ENCODE measurements around the gene MICU2.

Gene MICU2

DNA sequence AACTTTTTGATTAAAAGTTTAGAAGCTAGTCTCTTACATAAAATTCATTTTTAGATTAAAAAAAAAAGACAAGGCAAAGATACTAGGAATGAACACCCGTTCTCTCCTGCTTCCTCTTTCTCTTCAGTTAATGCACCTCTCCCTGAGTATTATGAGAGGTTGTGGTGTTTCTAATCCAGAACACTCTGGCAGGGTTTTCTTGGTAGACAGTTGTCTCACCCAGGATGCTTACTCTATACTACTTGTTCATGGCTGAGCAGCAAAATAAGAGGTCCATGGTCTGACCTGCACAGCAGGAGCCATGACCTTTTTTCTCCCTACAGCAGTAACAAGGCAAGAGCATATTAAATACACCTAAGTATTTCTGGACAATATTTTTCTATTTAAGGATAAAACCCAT, 62.0 kb downstream of the MICU2 start:
- H3K4me1 Mint-ChIP-seq = peaks cover 13% of the 10 kb centered on the region
- no peak overlapping the region for H3K4me3 Mint-ChIP-seq
- no peak overlapping the region for H3K27ac Mint-ChIP-seq
- no peaks in the 10 kb centered on the region for H3K27me3 Mint-ChIP-seq
- peaks cover 0 to 5% of the 10 kb centered on the region in 2 donors for H3K9me3 Mint-ChIP-seq
- DNase-seq = no peak
- no peak for ATAC-seq

- DNase-seq = no peak
- no peaks in the 10 kb centered on the region for H3K27me3 Mint-ChIP-seq
- peaks cover 0 to 5% of the 10 kb centered on the region in 2 donors for H3K9me3 Mint-ChIP-seq
- H3K27ac Mint-ChIP-seq = no peak overlapping the region
- ATAC-seq = no peak
- no peak overlapping the region for H3K4me3 Mint-ChIP-seq
- H3K4me1 Mint-ChIP-seq = peaks cover 15% of the 10 kb centered on the region
Measured at GRCh38 chr13:21541271-21541670, 62.7 kb downstream of the MICU2 start.

- H3K27me3 Mint-ChIP-seq = no peaks in the 10 kb centered on the region
- DNase-seq (no peak), ATAC-seq (no peak)
- peaks cover 0 to 5% of the 10 kb centered on the region in 2 donors for H3K9me3 Mint-ChIP-seq
- no peak overlapping the region for H3K4me3 Mint-ChIP-seq
- peak overlapping the region in 1 of 2 donors; percentile 22 for H3K27ac Mint-ChIP-seq
- H3K4me1 Mint-ChIP-seq = peaks cover 15% of the 10 kb centered on the region
Measured at GRCh38 chr13:21539687-21540086, 64.3 kb downstream of the MICU2 start.

- H3K4me1 Mint-ChIP-seq = peaks cover 11% of the 10 kb centered on the region
- peaks cover 0 to 5% of the 10 kb centered on the region in 2 donors for H3K9me3 Mint-ChIP-seq
- ATAC-seq = no peak
- no peak overlapping the region for H3K27ac Mint-ChIP-seq
- no peak for DNase-seq
- no peaks in the 10 kb centered on the region for H3K27me3 Mint-ChIP-seq
- no peak overlapping the region for H3K4me3 Mint-ChIP-seq
Measured at GRCh38 chr13:21538753-21539152, 65.2 kb downstream of the MICU2 start.

DNA sequence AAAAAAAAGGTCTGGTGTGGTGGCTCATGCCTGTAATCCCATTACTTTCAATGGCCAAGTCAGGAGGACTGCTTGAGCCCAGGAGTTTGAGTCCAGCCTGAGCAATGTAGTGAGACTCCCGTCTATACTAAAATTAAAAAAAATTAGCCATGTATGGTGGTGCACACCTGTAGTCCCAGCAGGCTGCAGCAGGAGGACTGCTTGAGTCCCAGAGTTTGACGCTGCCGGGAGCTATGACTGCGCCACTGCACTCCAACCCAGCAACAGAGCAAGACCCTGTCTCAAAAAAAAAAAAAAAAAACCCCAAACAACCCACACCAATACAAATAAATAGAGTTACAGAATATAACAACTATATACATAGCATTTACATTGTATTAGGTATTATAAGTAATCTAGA, 65.7 kb downstream of the MICU2 start:
- Mint-ChIP-seq H3K4me3 (no peak overlapping the region), H3K4me1 (peaks cover 6% of the 10 kb centered on the region), H3K27ac (no peak overlapping the region), H3K27me3 (no peaks in the 10 kb centered on the region), H3K9me3 (peaks cover 0 to 5% of the 10 kb centered on the region in 2 donors)
- no peak for ATAC-seq
- DNase-seq = no peak

DNA sequence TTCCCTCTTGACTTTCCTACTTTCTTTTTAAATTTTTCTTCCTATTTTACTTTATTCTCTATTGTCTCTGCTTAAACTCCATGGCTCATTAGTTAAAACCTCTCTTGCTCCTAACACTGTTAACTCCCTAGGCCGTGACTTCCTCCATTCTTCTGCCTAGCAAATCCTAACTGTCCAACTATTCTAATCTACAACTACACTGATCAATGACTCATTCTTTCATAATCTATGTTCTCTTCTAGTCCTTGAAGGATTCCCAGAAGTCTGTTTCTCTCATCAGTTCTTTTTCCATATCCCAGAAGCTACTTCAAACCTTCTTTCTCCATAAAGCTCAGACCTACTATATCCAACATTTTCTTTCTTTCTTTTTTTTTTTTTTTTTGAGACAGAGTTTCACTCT, 66.9 kb downstream of the MICU2 start:
- Mint-ChIP-seq H3K4me1 (peaks cover 14% of the 10 kb centered on the region), H3K9me3 (peaks cover 0 to 5% of the 10 kb centered on the region in 2 donors), H3K27ac (no peak overlapping the region), H3K27me3 (no peaks in the 10 kb centered on the region), H3K4me3 (no peak overlapping the region)
- no peak for DNase-seq
- ATAC-seq = no peak

- no peak for DNase-seq
- no peak for ATAC-seq
- no peak overlapping the region for H3K4me3 Mint-ChIP-seq
- H3K27ac Mint-ChIP-seq = no peak overlapping the region
- no peaks in the 10 kb centered on the region for H3K27me3 Mint-ChIP-seq
- H3K9me3 Mint-ChIP-seq = peaks cover 0 to 5% of the 10 kb centered on the region in 2 donors
- peaks cover 27% of the 10 kb centered on the region for H3K4me1 Mint-ChIP-seq
Measured at GRCh38 chr13:21534760-21535159, 69.2 kb downstream of the MICU2 start.

GRCh38 chr13:21531455-21531854, 72.5 kb downstream of the MICU2 start:
- H3K27ac Mint-ChIP-seq = no peak overlapping the region
- DNase-seq = no peak
- H3K27me3 Mint-ChIP-seq = no peaks in the 10 kb centered on the region
- no peak overlapping the region for H3K4me3 Mint-ChIP-seq
- peaks cover 22% of the 10 kb centered on the region for H3K4me1 Mint-ChIP-seq
- no peak for ATAC-seq
- no peaks in the 10 kb centered on the region for H3K9me3 Mint-ChIP-seq

- Mint-ChIP-seq H3K27me3 (no peaks in the 10 kb centered on the region), H3K27ac (no peak overlapping the region), H3K4me1 (peaks cover 22% of the 10 kb centered on the region), H3K9me3 (no peaks in the 10 kb centered on the region), H3K4me3 (no peak overlapping the region)
- ATAC-seq (no peak), DNase-seq (no peak)
Measured at GRCh38 chr13:21530656-21531055, 73.3 kb downstream of the MICU2 start.

GRCh38 chr13:21529146-21529893, 74.7 kb downstream of the MICU2 start:
- Mint-ChIP-seq H3K4me1 (peaks cover 22% of the 10 kb centered on the region), H3K9me3 (no peaks in the 10 kb centered on the region)
- ATAC-seq = peak; percentile 66

GRCh38 chr13:21528616-21529015, 75.4 kb downstream of the MICU2 start:
- Mint-ChIP-seq H3K9me3 (no peaks in the 10 kb centered on the region), H3K27ac (no peak overlapping the region), H3K4me1 (peaks cover 22% of the 10 kb centered on the region), H3K4me3 (no peak overlapping the region), H3K27me3 (no peaks in the 10 kb centered on the region)
- DNase-seq (no peak), ATAC-seq (no peak)

More at GRCh38 chr13:21529146-21529893, 74.7 kb downstream of the MICU2 start:
- Mint-ChIP-seq H3K4me3 (no peak overlapping the region), H3K27ac (no peak overlapping the region), H3K27me3 (no peaks in the 10 kb centered on the region)
- no peak for DNase-seq

GRCh38 chr13:21526707-21527540, 77.0 kb downstream of the MICU2 start:
- ATAC-seq = no peak
- no peak overlapping the region for H3K4me3 Mint-ChIP-seq
- no peaks in the 10 kb centered on the region for H3K9me3 Mint-ChIP-seq
- H3K27ac Mint-ChIP-seq = no peak overlapping the region
- H3K27me3 Mint-ChIP-seq = no peaks in the 10 kb centered on the region
- peaks cover 12% of the 10 kb centered on the region for H3K4me1 Mint-ChIP-seq
- no peak for DNase-seq

DNA sequence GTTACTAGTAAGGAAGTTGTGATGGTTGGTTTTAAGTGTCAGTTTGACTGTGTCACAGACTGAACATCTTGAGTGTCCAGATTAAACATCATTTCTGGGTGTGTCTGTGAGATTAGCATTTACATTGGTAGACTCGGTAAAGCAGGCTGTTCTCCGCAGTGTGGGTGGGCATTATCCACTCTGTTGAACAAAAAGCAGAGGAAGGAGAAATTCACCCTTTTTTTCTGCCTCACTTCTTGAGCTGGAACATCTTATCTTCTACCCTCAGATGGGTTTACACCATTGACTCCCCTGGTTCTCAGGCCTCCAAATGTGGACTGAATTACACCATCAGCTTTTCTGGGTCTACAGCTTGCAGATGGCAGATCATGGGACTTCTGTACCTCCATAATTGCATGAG, 81.1 kb downstream of the MICU2 start:
- no peak for ATAC-seq

GRCh38 chr13:21522130-21522529, 81.8 kb downstream of the MICU2 start:
- H3K27me3 Mint-ChIP-seq = no peaks in the 10 kb centered on the region
- H3K4me3 Mint-ChIP-seq = no peak overlapping the region
- H3K4me1 Mint-ChIP-seq = no peaks in the 10 kb centered on the region
- ATAC-seq = no peak
- H3K27ac Mint-ChIP-seq = no peak overlapping the region
- no peak for DNase-seq
- no peaks in the 10 kb centered on the region for H3K9me3 Mint-ChIP-seq

More for the DNA sequence above, 81.1 kb downstream of the MICU2 start:
- Mint-ChIP-seq H3K27me3 (no peaks in the 10 kb centered on the region), H3K4me1 (no peaks in the 10 kb centered on the region), H3K4me3 (no peak overlapping the region), H3K9me3 (no peaks in the 10 kb centered on the region), H3K27ac (no peak overlapping the region)
- no peak for DNase-seq

DNA sequence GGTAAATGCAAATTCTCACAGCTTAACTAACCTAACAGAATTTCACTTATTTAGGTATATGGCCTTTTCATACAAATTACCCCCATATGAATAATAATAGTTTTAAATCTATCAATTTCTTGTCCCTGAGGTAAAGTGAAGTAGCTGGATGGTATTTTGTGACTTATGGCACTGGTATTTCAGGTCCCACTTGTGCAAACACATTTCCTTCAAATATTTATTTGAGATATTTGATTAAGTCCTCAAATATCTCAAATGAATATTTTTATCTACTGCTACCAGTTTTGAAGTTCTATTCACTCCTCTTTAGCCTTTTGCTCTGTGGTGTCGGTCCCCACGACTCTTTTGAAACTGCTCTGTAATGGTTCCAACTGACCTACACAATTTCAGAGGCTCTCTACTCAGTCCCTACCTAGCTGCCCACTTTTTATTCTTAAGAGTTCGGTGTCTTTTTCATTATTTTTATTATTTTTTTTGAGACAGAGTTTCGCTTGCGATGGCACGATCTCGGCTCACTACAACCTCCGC, 85.3 kb downstream of the MICU2 start:
- H3K27me3 Mint-ChIP-seq = no peaks in the 10 kb centered on the region
- H3K4me3 Mint-ChIP-seq = no peak overlapping the region
- ATAC-seq (no peak), DNase-seq (no peak)
- H3K27ac Mint-ChIP-seq = peak overlapping the region in 1 of 2 donors; percentile 81
- H3K4me1 Mint-ChIP-seq = no peaks in the 10 kb centered on the region
- no peaks in the 10 kb centered on the region for H3K9me3 Mint-ChIP-seq

- Mint-ChIP-seq H3K9me3 (no peaks in the 10 kb centered on the region), H3K4me1 (no peaks in the 10 kb centered on the region), H3K27ac (no peak overlapping the region), H3K4me3 (no peak overlapping the region), H3K27me3 (no peaks in the 10 kb centered on the region)
- ATAC-seq (no peak), DNase-seq (no peak)
Measured at GRCh38 chr13:21517576-21517975, 86.4 kb downstream of the MICU2 start.
